H9 (cell line): ENCODE measurements around the gene SLC25A48. TPM values are rescaled to one million over a fixed set of nuclear protein-coding genes. Genes with fewer than 3 reads are reported as not detected.

Experiments
- DNase-seq: peaks from one replicate; pipeline ENCODE4 v3.0.0-alpha.2; 2017
- H2AFZ ChIP-seq: one replicate; pipeline ENCODE4 v1.6.1; 2013; ENCODE audit warnings: mild to moderate bottlenecking, low read length, control low read depth, moderate library complexity
- H2AK5ac ChIP-seq: 2 replicates; pipeline ENCODE4 v1.6.1; 2013; ENCODE audit warnings: low read length, control low read depth, mixed read lengths; ENCODE audit not compliant: insufficient read length
- H2BK120ac ChIP-seq: one replicate; pipeline ENCODE4 v1.6.1; 2013; ENCODE audit warnings: low read depth, mild to moderate bottlenecking, low read length, control low read depth, inconsistent platforms; ENCODE audit not compliant: poor library complexity, severe bottlenecking
- H2BK12ac ChIP-seq: 2 replicates; pipeline ENCODE4 v1.6.1; 2013; ENCODE audit warnings: low read length, control low read depth, mixed read lengths, low read depth; ENCODE audit not compliant: insufficient read length
- H2BK15ac ChIP-seq: 2 replicates; pipeline ENCODE4 v1.6.1; 2013; ENCODE audit warnings: low read depth, low read length, control low read depth
- H2BK20ac ChIP-seq: one replicate; pipeline ENCODE4 v1.6.1; 2013; ENCODE audit warnings: low read depth, mild to moderate bottlenecking, low read length, control low read depth, inconsistent platforms; ENCODE audit not compliant: poor library complexity, severe bottlenecking
- H2BK5ac ChIP-seq: 2 replicates; pipeline ENCODE4 v1.6.1; 2013; ENCODE audit warnings: low read length, control low read depth, mixed read lengths; ENCODE audit not compliant: insufficient read length
- H3K14ac ChIP-seq: 2 replicates; pipeline ENCODE4 v1.6.1; 2013; ENCODE audit warnings: low read length, control low read depth; ENCODE audit not compliant: insufficient read depth
- H3K18ac ChIP-seq: 2 replicates; pipeline ENCODE4 v1.6.1; 2013; ENCODE audit warnings: low read depth, mild to moderate bottlenecking, mixed read lengths, low read length, control low read depth; ENCODE audit not compliant: insufficient read length
- H3K23ac ChIP-seq: 2 replicates; pipeline ENCODE4 v1.6.1; 2013; ENCODE audit warnings: low read length, control low read depth, mixed read lengths, low read depth; ENCODE audit not compliant: insufficient read length
- H3K23me2 ChIP-seq: 2 replicates; pipeline ENCODE4 v1.6.1; 2013; ENCODE audit warnings: low read depth, mild to moderate bottlenecking, mixed read lengths, low read length, control low read depth; ENCODE audit not compliant: insufficient read length, poor library complexity, severe bottlenecking
- H3K27ac ChIP-seq: 2 replicates; pipeline ENCODE4 v1.5.1; 2013; ENCODE audit warnings: low read length, control low read depth, mixed read lengths, low read depth; ENCODE audit not compliant: insufficient read length
- H3K27me3 ChIP-seq: 2 replicates; pipeline ENCODE4 v1.6.1; 2013; ENCODE audit warnings: low read length, control low read depth, inconsistent platforms; ENCODE audit not compliant: insufficient read depth
- H3K4ac ChIP-seq: 2 replicates; pipeline ENCODE4 v1.6.1; 2013; ENCODE audit warnings: low read depth, mild to moderate bottlenecking, control low read depth, inconsistent platforms, low read length, moderate library complexity
- H3K4me1 ChIP-seq: 2 replicates; pipeline ENCODE4 v1.6.1; 2013; ENCODE audit warnings: low read length, control low read depth, inconsistent platforms; ENCODE audit not compliant: insufficient read depth
- H3K4me2 ChIP-seq: 2 replicates; pipeline ENCODE4 v1.6.1; 2013; ENCODE audit warnings: low read length, control low read depth, mixed read lengths; ENCODE audit not compliant: insufficient read length, insufficient read depth
- H3K56ac ChIP-seq: 2 replicates; pipeline ENCODE4 v1.6.1; 2013; ENCODE audit warnings: low read depth, mild to moderate bottlenecking, mixed read lengths, low read length, control low read depth; ENCODE audit not compliant: insufficient read length
- H3K79me1 ChIP-seq: 2 replicates; pipeline ENCODE4 v1.6.1; 2013; ENCODE audit warnings: low read depth, mild to moderate bottlenecking, moderate library complexity, low read length, control low read depth, inconsistent platforms; ENCODE audit not compliant: insufficient read depth, poor library complexity, severe bottlenecking
- H3K79me2 ChIP-seq: 2 replicates; pipeline ENCODE4 v1.6.1; 2013; ENCODE audit warnings: low read length, control low read depth, inconsistent platforms; ENCODE audit not compliant: insufficient read depth
- H3K9ac ChIP-seq: 2 replicates; pipeline ENCODE4 v1.6.1; 2013; ENCODE audit warnings: low read length, control low read depth, mixed read lengths; ENCODE audit not compliant: insufficient read length; ENCODE audit errors: extremely low read depth
- H3K9me3 ChIP-seq: one replicate; pipeline ENCODE4 v1.6.1; 2013; ENCODE audit warnings: low read depth, low read length, inconsistent platforms; ENCODE audit not compliant: control insufficient read depth
- H3T11ph ChIP-seq: one replicate; pipeline ENCODE4 v1.6.1; 2013; ENCODE audit warnings: mild to moderate bottlenecking, low read length, control low read depth, inconsistent platforms
- H4K20me1 ChIP-seq: one replicate; pipeline ENCODE4 v1.6.1; 2013; ENCODE audit not compliant: control insufficient read depth, insufficient read length, insufficient read depth
- H4K5ac ChIP-seq: 2 replicates; pipeline ENCODE4 v1.6.1; 2013; ENCODE audit warnings: low read depth, mild to moderate bottlenecking, mixed read lengths, low read length, control low read depth; ENCODE audit not compliant: insufficient read length
- H4K8ac ChIP-seq: replicated peaks from 2 replicates; pipeline ENCODE4 v1.6.1; 2013; ENCODE audit warnings: low read length, control low read depth, mixed read lengths, low read depth; ENCODE audit not compliant: insufficient read length
- H4K91ac ChIP-seq: 2 replicates; pipeline ENCODE4 v1.6.1; 2013; ENCODE audit warnings: low read depth, mild to moderate bottlenecking, moderate library complexity, mixed read lengths, low read length, control low read depth; ENCODE audit not compliant: insufficient read length
- H3K27ac Mint-ChIP-seq, 3 experiments: 2 replicates in 2 of 3; 3 replicates in 1 of 3; pipeline ENCODE4 v1.8.0; 2020 to 2021; ENCODE audit warnings: mixed read lengths in 3 of 3, mild to moderate bottlenecking in 1 of 3, moderate library complexity in 1 of 3
- H3K27me3 Mint-ChIP-seq: 2 replicates; pipeline ENCODE4 v1.8.0; 2021; ENCODE audit warnings: low read depth, mild to moderate bottlenecking, moderate library complexity, mixed read lengths
- H3K36me3 Mint-ChIP-seq, 3 experiments: 2 replicates in 2 of 3; 3 replicates in 1 of 3; pipeline ENCODE4 v1.8.0; 2020 to 2021; ENCODE audit warnings: low read depth in 3 of 3, mixed read lengths in 3 of 3; ENCODE audit not compliant: insufficient read depth in 1 of 3
- H3K4me1 Mint-ChIP-seq, 2 experiments: 2 replicates each; pipeline ENCODE4 v1.8.0; 2020; ENCODE audit warnings: mixed read lengths in 2 of 2
- H3K4me3 Mint-ChIP-seq, 2 experiments: 2 replicates in 1 of 2; 3 replicates in 1 of 2; pipeline ENCODE4 v1.8.0; 2020 to 2021; ENCODE audit warnings: mild to moderate bottlenecking in 2 of 2, mixed read lengths in 2 of 2, moderate library complexity in 1 of 2
- H3K9me3 Mint-ChIP-seq, 2 experiments: 2 replicates in 1 of 2; 3 replicates in 1 of 2; pipeline ENCODE4 v1.8.0; 2020; ENCODE audit warnings: mild to moderate bottlenecking in 2 of 2, mixed read lengths in 2 of 2, moderate library complexity in 1 of 2
- CTCF ChIP-seq: fragments of 200-600 bp; sonication (generic); conservative IDR thresholded peaks from 3 replicates; pipeline ENCODE4 v1.8.0; 2021; ENCODE audit warnings: antibody characterized with exemption, mild to moderate bottlenecking
- WGBS: extraction: QIAGEN DNeasy Blood & Tissue Kit; methylation state at CpG from one replicate; pipeline ENCODE4 v1.1.7; 2013; ENCODE audit warnings: missing lambda C conversion rate, low lambda C conversion rate, mixed read lengths; ENCODE audit not compliant: insufficient read length; ENCODE audit errors: extremely low coverage; 5-methylcytosine and 5-hydroxymethylcytosine counted together
- total RNA-seq: library from RNA; stranded (reverse); gene quantifications from 2 replicates; pipeline ENCODE4 v1.2.1, GENCODE V29; 2021

Gene SLC25A48
- total RNA-seq, 1 experiment from 2014 or later: 0.66 TPM

GRCh38 chr5:135862744-135863143 lies 28.3 kb downstream of the SLC25A48 start:
- H3K4ac ChIP-seq: no peak overlapping the region
- H3K56ac ChIP-seq: no peak overlapping the region
- no peak overlapping the region for H2AFZ ChIP-seq
- H3K4me1 ChIP-seq: no peaks in the 10 kb centered on the region
- no peaks in the 10 kb centered on the region for H4K20me1 ChIP-seq
- no peak overlapping the region for H4K8ac ChIP-seq
- TF ChIP-seq CTCF: no peak
- H2BK20ac ChIP-seq: no peak overlapping the region
- H3K23ac ChIP-seq: no peak overlapping the region
- H3K79me2 ChIP-seq: no peaks in the 10 kb centered on the region
- H3K4me2 ChIP-seq: no peak overlapping the region
- Mint-ChIP-seq H3K9me3 (no peaks in the 10 kb centered on the region), H3K36me3 (no peaks in the 10 kb centered on the region), H3K4me1 (no peaks in the 10 kb centered on the region), H3K27ac (no peak overlapping the region), H3K4me3 (no peak overlapping the region), H3K27me3 (peaks cover 16% of the 10 kb centered on the region)
- no peak for DNase-seq
- no peak overlapping the region for H2BK12ac ChIP-seq
- no peak overlapping the region for H4K5ac ChIP-seq
- H2BK120ac ChIP-seq: no peak overlapping the region
- H3K27me3 ChIP-seq: no peaks in the 10 kb centered on the region
- 100% methylated on average over 2 of the region's 2 CpGs for WGBS
- no peak overlapping the region for H3K9ac ChIP-seq
- no peaks in the 10 kb centered on the region for H3K23me2 ChIP-seq
- no peak overlapping the region for H2AK5ac ChIP-seq
- no peak overlapping the region for H3K14ac ChIP-seq
- H2BK5ac ChIP-seq: no peak overlapping the region
- H4K91ac ChIP-seq: no peak overlapping the region
- H3K79me1 ChIP-seq: no peaks in the 10 kb centered on the region
- no peaks in the 10 kb centered on the region for H3K9me3 ChIP-seq
- H3K27ac ChIP-seq: no peak overlapping the region
- no peak overlapping the region for H3K18ac ChIP-seq
- H2BK15ac ChIP-seq: no peak overlapping the region
- no peak overlapping the region for H3T11ph ChIP-seq
